K562 (cell line): ENCODE data around the gene INCENP. TPM values are rescaled to one million over a fixed set of nuclear protein-coding genes. Genes with fewer than 3 reads are reported as not detected.

ENCODE experiments used
- ATAC-seq: fragments of 200-7000 bp; cut with Tn5 transposase; 3 replicates; pipeline ENCODE4 v1.9.1; 2020; ENCODE audit warnings: moderate library complexity
- BruUV-seq: library from RNA; stranded (reverse); fragments of 400-500 nt; replicated peaks from 2 replicates; lab custom pipeline; 2021; lab: Mats Ljungman, UMichigan
- CTCF ChIA-PET: fragments of 300-600 bp; formaldehyde crosslinking; extraction: SDS; loops from one replicate; lab custom pipeline; 2021; ENCODE audit warnings: low intra/inter-chr PET ratio; lab: Yijun Ruan, JAX
- POLR2A ChIA-PET: fragments of 300-600, 350-650 bp; sonication (Branson Sonifier 250); formaldehyde crosslinking; extraction: SDS; loops from one replicate; lab custom pipeline; 2021; ENCODE audit warnings: antibody characterized with exemption, inconsistent platforms; lab: Yijun Ruan, JAX
- DNase-seq, 4 experiments: peaks; one replicate each; pipeline versions ENCODE4 v3.0.0 to v3.0.0-alpha.2; 2011 to 2018; ENCODE audit warnings: low spot score in 3 of 4, mixed read lengths in 3 of 4; ENCODE audit errors: extremely low read depth in 1 of 4
- FAIRE-seq: peaks from 2 replicates; lab custom pipeline; 2011; peaks lifted over from hg19 to GRCh38; lab: Jason Lieb, UNC
- H2AFZ ChIP-seq: 2 replicates; pipeline ENCODE4 v1.6.0; 2011; ENCODE audit warnings: low read depth, low read length, control low read depth, inconsistent platforms
- H3K27ac ChIP-seq: fragments of 200-600 bp; 3 replicates; pipeline ENCODE4 v1.8.0; 2011; ENCODE audit warnings: low read depth, mild to moderate bottlenecking, control low read depth, inconsistent platforms, low read length, moderate library complexity, mixed read lengths; ENCODE audit errors: extremely low read depth
- H3K27me3 ChIP-seq, 2 experiments: fragments of 300-600 bp in 1 of 2; 2 replicates in 1 of 2; 3 replicates in 1 of 2; pipeline versions ENCODE4 v1.6.0 to v1.8.0; 2011; ENCODE audit warnings: inconsistent platforms in 2 of 2, low read length in 2 of 2, mild to moderate bottlenecking in 1 of 2, mixed read lengths in 1 of 2, moderate library complexity in 1 of 2; ENCODE audit not compliant: control insufficient read depth in 2 of 2, insufficient read depth in 2 of 2
- H3K36me3 ChIP-seq: fragments of 300-600 bp; 3 replicates; pipeline ENCODE4 v1.8.0; 2011; ENCODE audit warnings: mild to moderate bottlenecking, low read length, inconsistent platforms; ENCODE audit not compliant: control insufficient read depth, insufficient read depth
- H3K4me1 ChIP-seq, 2 experiments: fragments of 200-600 bp in 1 of 2; replicated peaks in 1 of 2; 2 replicates in 1 of 2; 3 replicates in 1 of 2; pipeline versions ENCODE4 v1.5.1 to v1.8.0; 2011; ENCODE audit warnings: inconsistent platforms in 2 of 2, low read length in 2 of 2, mild to moderate bottlenecking in 1 of 2, mixed read lengths in 1 of 2, moderate library complexity in 1 of 2; ENCODE audit not compliant: control insufficient read depth in 2 of 2, insufficient read depth in 2 of 2
- H3K4me2 ChIP-seq: 2 replicates; pipeline ENCODE4 v1.6.1; 2011; ENCODE audit warnings: low read length, control low read depth, inconsistent platforms, mixed read lengths; ENCODE audit not compliant: insufficient read depth
- H3K4me3 ChIP-seq: fragments of 200-600 bp; sonication (generic), shearing (Covaris generic); 2 replicates; pipeline ENCODE4 v1.5.1; 2016; ENCODE audit warnings: control low read depth, inconsistent platforms
- H3K79me2 ChIP-seq: fragments of 200-600 bp; 3 replicates; pipeline ENCODE4 v1.8.0; 2011; ENCODE audit warnings: low read length, inconsistent platforms; ENCODE audit not compliant: control insufficient read depth, insufficient read depth
- H3K9ac ChIP-seq, 2 experiments: 2 replicates each; pipeline versions ENCODE4 v1.6.0 to v1.6.1; 2011; ENCODE audit warnings: low read depth in 2 of 2, low read length in 2 of 2, control low read depth in 1 of 2, inconsistent platforms in 1 of 2, mild to moderate bottlenecking in 1 of 2, mixed read lengths in 1 of 2; ENCODE audit not compliant: insufficient read depth in 1 of 2
- H3K9me1 ChIP-seq: one replicate; pipeline ENCODE4 v1.6.0; 2011; ENCODE audit warnings: inconsistent platforms, mild to moderate bottlenecking, low read length, moderate library complexity; ENCODE audit not compliant: control insufficient read depth, insufficient read depth
- H3K9me3 ChIP-seq: replicated peaks from 2 replicates; pipeline ENCODE4 v1.5.1; 2011; ENCODE audit warnings: low read depth, low read length, inconsistent platforms; ENCODE audit not compliant: control insufficient read depth, insufficient read depth
- H4K20me1 ChIP-seq: replicated peaks from 2 replicates; pipeline ENCODE4 v1.6.1; 2011; ENCODE audit warnings: low read length, inconsistent platforms, mixed read lengths; ENCODE audit not compliant: control insufficient read depth, insufficient read depth
- BRD4 ChIP-seq: fragments of 200-600 bp; sonication (generic); IDR thresholded peaks from 2 replicates; pipeline ENCODE4 v1.6.1; 2017; ENCODE audit warnings: inconsistent platforms
- CBX3 ChIP-seq, 2 experiments: IDR thresholded peaks; 1 replicate in 1 of 2; 2 replicates in 1 of 2; pipeline ENCODE4 v1.6.1; 2012; ENCODE audit warnings: inconsistent platforms in 2 of 2, low read length in 2 of 2, borderline replicate concordance in 1 of 2, control low read depth in 1 of 2
- CGGBP1 ChIP-seq: fragments of 250-450 bp; sonication (Bioruptor Pico); IDR thresholded peaks from 2 replicates; pipeline ENCODE4 v1.9.0; 2021; ENCODE audit warnings: mild to moderate bottlenecking
- EWSR1 ChIP-seq: fragments of 450-650 bp; IDR thresholded peaks from 2 replicates; pipeline ENCODE4 v1.6.1; 2018; ENCODE audit warnings: borderline replicate concordance, mild to moderate bottlenecking, low read depth, moderate library complexity; ENCODE audit not compliant: partially characterized antibody
- GABPA ChIP-seq: fragments of 200-800 bp; sonication (Bioruptor generic); conservative IDR thresholded peaks from 2 replicates; pipeline ENCODE4 v1.6.1; 2016; ENCODE audit warnings: low read depth, missing genetic modification characterization, missing compliant biosample characterization
- MIER1 ChIP-seq: fragments of 450-650 bp; IDR thresholded peaks from 2 replicates; pipeline ENCODE4 v1.6.1; 2016; ENCODE audit warnings: antibody characterized with exemption, mild to moderate bottlenecking, low read depth
- MYC ChIP-seq, 2 experiments: fragments of 250-450 bp in 1 of 2; sonication (Bioruptor Pico) in 1 of 2; IDR thresholded peaks; 2 replicates each; pipeline versions ENCODE4 v1.5.1 to v1.6.1; 2012 to 2021; ENCODE audit warnings: low read depth in 2 of 2, borderline replicate concordance in 1 of 2, improper control_type of control experiment in 1 of 2, low read length in 1 of 2, mild to moderate bottlenecking in 1 of 2, moderate library complexity in 1 of 2
- PHTF2 ChIP-seq: fragments of 250-450 bp; sonication (Bioruptor Pico); IDR thresholded peaks from 2 replicates; pipeline ENCODE4 v1.5.0; 2021; ENCODE audit warnings: mild to moderate bottlenecking
- POLR2AphosphoS2 ChIP-seq: IDR thresholded peaks from 2 replicates; pipeline ENCODE4 v1.6.1; 2012; ENCODE audit warnings: low read length, improper control_type of control experiment
- SAFB2 ChIP-seq: fragments of 200-400 bp; formaldehyde crosslinking; IDR thresholded peaks from 2 replicates; pipeline ENCODE4 v1.6.1; 2018; ENCODE audit warnings: borderline replicate concordance, low read length, low read depth, moderate library complexity; ENCODE audit not compliant: severe bottlenecking
- ZKSCAN1 ChIP-seq: fragments of 150-350 bp; IDR thresholded peaks from 2 replicates; pipeline ENCODE4 v1.6.1; 2016; ENCODE audit warnings: low read depth, low read length
- ZNF134 ChIP-seq: fragments of 250-450 bp; sonication (Bioruptor Pico); conservative IDR thresholded peaks from 2 replicates; pipeline ENCODE4 v1.4.0; 2020
- ZNF639 ChIP-seq, 2 experiments: fragments of 200-800 bp in 1 of 2; sonication (Bioruptor generic) in 1 of 2; sonication (generic) in 1 of 2; formaldehyde crosslinking in 1 of 2; IDR thresholded peaks in 1 of 2; conservative IDR thresholded peaks in 1 of 2; 2 replicates each; pipeline versions ENCODE4 v1.5.0 to v1.6.1; 2016 to 2020; ENCODE audit warnings: missing compliant biosample characterization in 1 of 2, missing genetic modification characterization in 1 of 2, missing genetic modification reagents in 1 of 2
- whole genome bisulfite sequencing: fragments of 100-300 bp; shearing (Covaris generic); methylation state at CpG from one replicate; pipeline ENCODE4 v1.1.6; 2016; ENCODE audit warnings: low coverage, mixed read lengths; ENCODE audit not compliant: insufficient coverage; ENCODE audit errors: missing lambda C conversion rate; 5-methylcytosine and 5-hydroxymethylcytosine counted together
- in situ Hi-C: fragments of 300-500 bp; cut with MboI; formaldehyde crosslinking; loops from 4 replicates; pipeline ENCODE4 v1.15.0; 2018; ENCODE audit warnings: inconsistent platforms, mixed read lengths
- intact Hi-C: fragments of 100-400 bp; cut with micrococcal nuclease; formaldehyde crosslinking; loops from 2 replicates; pipeline ENCODE4 v1.14.2; 2022
- polyA plus RNA-seq, 8 experiments: library from polyadenylated mRNA; depleted of rRNA in 4 of 8; stranded (reverse) in 5 of 8; unstranded in 3 of 8; fragments of >200 nt; fragmentation: Nextera tagmentation in 2 of 8; fragmentation: Illumina TruSeq in 1 of 8; extraction: Ambion mirVana in 2 of 8; extraction: Trizol in 1 of 8; gene quantifications; 2 replicates each; pipeline versions ENCODE4 v1.2.1 to v1.2.3, GENCODE V29; 2011 to 2014; ENCODE audit warnings: inconsistent platforms in 1 of 8, missing spikeins in 1 of 8
- total RNA-seq, 7 experiments: library from RNA; depleted of rRNA in 6 of 7; stranded (reverse); fragments of >200 nt in 6 of 7; fragmentation: Illumina TruSeq in 2 of 7; extraction: Trizol in 2 of 7; gene quantifications; 2 replicates each; pipeline versions ENCODE4 v1.2.1 to v1.2.3, GENCODE V29; 2011 to 2021; ENCODE audit warnings: low replicate concordance in 1 of 7

INCENP gene
- total and polyA plus RNA-seq, 9 of the 15 experiments (the other 6 are each of a cell fraction or from before 2014, with no cell fraction given), result 1.1 to 97.9 (median 28.2) TPM

- FAIRE-seq, result no peak
- ChIA-PET POLR2A (interaction anchor here (0.6 to 1.6 kb wide), 5 partner anchors 9 to 1388 kb away, joined by 3 to 5 read pairs (median 3); partner anchors contain the start of gene SCGB1D4), CTCF (no interaction called here)
- TF ChIP-seq POLR2AphosphoS2, result no peak
- TF ChIP-seq GABPA, result no peak
- TF ChIP-seq BRD4, result no peak
- no peak for TF ChIP-seq CGGBP1
- no peak for TF ChIP-seq MIER1
- no peak for TF ChIP-seq ZNF639 (CRISPR knock-in tag; conservative IDR thresholded peaks at IDR 0.05 in 1 of 2, IDR thresholded peaks at IDR 0.05 in 1 of 2)
- TF ChIP-seq ZNF134 (CRISPR knock-in tag), result no peak
- no peak for TF ChIP-seq MYC (IDR thresholded peaks at IDR 0.05; ENCODE audit: low read depth, low read length)
- no peak for TF ChIP-seq MYC (CRISPR knock-in tag; IDR thresholded peaks at IDR 0.05; ENCODE audit: borderline replicate concordance, low read depth)
- no peak for TF ChIP-seq PHTF2
- no peak for TF ChIP-seq CBX3 (IDR thresholded peaks at IDR 0.05; ENCODE audit: borderline replicate concordance in 1 of 2, low read length in 2 of 2)
- TF ChIP-seq EWSR1, result no peak
- no peak for TF ChIP-seq SAFB2
- TF ChIP-seq ZKSCAN1, result no peak
These were observed 27.3 kb downstream of the INCENP start for GRCh38 chr11:62150887-62151736.

More at GRCh38 chr11:62150887-62151736, 27.3 kb downstream of the INCENP start:
- H3K4me2 ChIP-seq, result no peak overlapping the region
- H3K79me2 ChIP-seq, result no peaks in the 10 kb centered on the region
- no TSS peak for BruUV-seq
- H4K20me1 ChIP-seq, result no peaks in the 10 kb centered on the region; the same call in 1 of the 2 replicates
- 78% methylated on average over 10 of the region's 10 CpGs for WGBS
- no peaks in the 10 kb centered on the region for H3K9me1 ChIP-seq
- no peaks in the 10 kb centered on the region for H3K27me3 ChIP-seq
- H3K27ac ChIP-seq, result no peak overlapping the region
- no peaks in the 10 kb centered on the region for H3K9me3 ChIP-seq
- no peak for DNase-seq
- H2AFZ ChIP-seq, result no peak overlapping the region
- in situ Hi-C loops, result no loop called here
- 0 out of 4 replicates have a peak overlapping the region, but pooled peaks of 1 of the 2 experiments have one; percentile 8 for H3K9ac ChIP-seq
- no peak for ATAC-seq
- intact Hi-C loops, result no loop called here
- peaks cover 71% of the 10 kb centered on the region; the same call in 2 of the 3 replicates for H3K36me3 ChIP-seq
- H3K4me3 ChIP-seq, result no peak overlapping the region
- H3K4me1 ChIP-seq, result no peaks in the 10 kb centered on the region
